Stimulated activated naive CD4-positive, alpha-beta T cell (primary cell): ENCODE results near the gene PTPRR.

Experiments
- DNase-seq, 6 experiments: peaks; one replicate each; lab custom pipeline; 2025; lab: John Stamatoyannopoulos, UW

Gene PTPRR

GRCh38 chr12:70920251-70920851, at the start of gene PTPRR:
PTPRR (minus strand) TSS chr12:70920738; CDS start chr12:70920390, 348 bp downstream.
- DNase-seq, result no peak

- no peak for DNase-seq
Measured at GRCh38 chr12:70966996-70967790, 46.7 kb upstream of the PTPRR start.

GRCh38 chr12:70966046-70966445, 45.5 kb upstream of the PTPRR start:
- no peak for DNase-seq

GRCh38 chr12:70964867-70965510, 44.5 kb upstream of the PTPRR start:
- no peak for DNase-seq

DNA sequence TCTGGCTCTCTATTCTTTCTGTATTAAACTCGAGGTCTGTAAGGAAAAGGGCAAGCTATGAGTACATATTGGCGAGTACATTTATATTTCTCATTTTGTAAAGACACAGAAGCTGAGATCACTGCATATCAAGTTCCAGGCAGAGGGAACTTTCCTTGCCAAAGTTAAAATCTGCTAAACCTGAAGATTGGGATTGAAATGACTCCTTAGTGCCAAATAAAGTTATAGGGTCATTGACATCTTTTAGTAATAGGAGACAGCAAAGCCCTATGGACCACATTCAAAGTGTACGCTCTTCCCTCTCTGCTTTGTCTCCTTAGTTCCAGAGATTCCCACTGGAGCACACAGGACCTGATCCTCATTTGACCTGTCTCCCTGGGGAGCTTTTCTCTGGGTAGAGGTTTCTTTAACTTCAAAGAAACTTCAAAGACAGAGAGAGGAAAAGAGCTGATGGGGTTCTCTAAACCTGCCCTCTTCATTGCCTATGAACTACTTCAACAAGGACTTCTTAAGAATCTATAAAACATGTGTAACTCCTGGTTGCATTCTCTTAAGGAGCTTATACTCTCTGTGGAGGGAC, 42.6 kb upstream of the PTPRR start:
- no peak for DNase-seq

- DNase-seq, result no peak
Measured at GRCh38 chr12:70962226-70962794, 41.8 kb upstream of the PTPRR start.

GRCh38 chr12:70960484-70960883, 39.9 kb upstream of the PTPRR start:
- no peak for DNase-seq

- DNase-seq, result no peak
Measured at GRCh38 chr12:70955415-70955814, 34.9 kb upstream of the PTPRR start.

DNA sequence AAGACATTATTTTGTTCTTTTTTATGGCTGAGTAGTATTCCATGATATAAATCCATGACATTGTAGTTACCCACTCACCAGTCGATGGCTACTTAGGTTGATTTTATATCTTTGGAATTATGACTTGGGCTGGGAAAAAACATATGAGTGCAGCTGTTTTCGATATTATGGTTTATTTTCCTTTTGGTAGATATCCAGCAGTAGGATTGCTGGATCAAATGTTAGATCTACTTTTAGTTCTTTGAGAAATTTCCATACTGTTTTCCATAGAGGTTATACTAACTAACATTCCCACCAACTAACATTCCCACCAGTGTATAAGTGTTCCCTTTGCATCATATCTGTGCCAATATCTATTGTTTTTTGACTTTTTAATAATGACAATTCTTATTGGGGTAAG, 29.9 kb upstream of the PTPRR start:
- DNase-seq, result no peak

DNA sequence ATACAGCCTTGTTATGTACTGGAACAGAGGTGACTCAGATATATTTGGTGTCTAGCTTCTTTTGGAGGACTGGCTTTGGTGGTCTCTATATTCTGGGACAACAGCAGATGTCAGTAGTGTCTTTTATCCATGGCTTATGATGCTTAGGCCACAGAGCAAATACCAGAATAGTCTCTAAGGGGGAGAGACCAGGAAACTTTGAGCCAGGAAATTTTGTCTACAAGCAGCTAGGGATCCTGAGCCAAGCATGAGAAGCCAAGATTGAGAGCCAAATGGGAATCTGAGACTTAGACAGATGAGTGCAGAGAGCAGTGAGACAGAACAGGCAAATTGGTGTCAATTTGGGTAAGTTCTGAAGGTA, 28.4 kb upstream of the PTPRR start:
- DNase-seq, result no peak

GRCh38 chr12:70948236-70948975, 27.9 kb upstream of the PTPRR start:
- DNase-seq, result no peak

- no peak for DNase-seq
Measured at GRCh38 chr12:70936203-70936813, 15.8 kb upstream of the PTPRR start.

DNA sequence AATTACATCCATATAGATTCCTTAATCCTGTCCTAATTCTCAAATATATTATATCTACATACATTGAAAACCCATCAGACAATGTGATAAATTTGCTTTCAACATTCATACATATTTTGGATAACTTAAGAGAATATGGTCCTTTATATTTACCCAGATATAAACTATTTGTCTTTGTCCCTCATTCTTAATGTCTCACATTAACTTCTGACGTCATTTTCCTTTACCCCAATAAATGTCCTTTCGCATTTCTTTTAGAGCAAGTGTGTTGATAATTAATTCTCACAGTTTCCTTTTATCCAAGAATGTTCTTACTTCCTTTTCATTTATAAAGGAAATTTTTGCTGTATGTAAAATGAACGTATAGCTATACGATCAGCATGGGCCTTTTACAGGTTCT, 12.6 kb upstream of the PTPRR start:
- no peak for DNase-seq

DNA sequence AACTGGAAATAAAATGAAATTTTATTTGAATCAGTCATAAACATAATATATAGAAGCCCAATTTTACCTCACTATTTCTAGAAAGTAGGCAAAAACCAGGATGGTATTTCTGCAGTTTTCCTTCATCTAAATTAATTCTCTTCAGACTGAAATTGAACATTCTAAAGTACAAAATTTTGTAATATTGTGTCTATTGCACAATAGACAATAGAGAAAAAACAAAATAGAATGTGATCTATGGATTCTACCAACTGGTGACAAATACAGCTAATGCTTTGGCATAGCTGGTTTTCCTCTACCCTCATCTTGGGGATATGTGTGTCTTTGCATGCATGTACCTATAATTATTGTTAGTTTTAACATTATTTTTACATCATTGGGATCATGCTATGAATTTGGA, 8.5 kb upstream of the PTPRR start:
- DNase-seq, result no peak

DNA sequence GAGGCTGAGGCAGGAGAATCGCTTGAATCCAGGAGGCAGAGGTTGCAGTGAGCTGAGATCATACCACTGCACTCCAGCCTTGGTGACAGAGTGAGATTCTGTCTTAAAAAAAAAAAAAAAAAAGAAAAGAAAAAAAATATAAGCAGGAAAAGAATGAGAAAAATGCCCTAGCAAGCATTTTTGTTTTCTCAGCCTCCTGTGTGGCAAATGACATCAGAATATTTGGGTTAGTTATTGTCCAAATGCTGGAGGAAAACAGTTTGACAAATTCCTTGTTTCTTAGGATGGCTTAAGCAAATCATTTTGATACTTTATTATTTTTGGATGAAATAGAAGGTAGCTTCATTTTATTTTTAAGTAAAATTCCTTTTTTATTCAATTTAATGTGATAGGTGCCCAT, 7.5 kb upstream of the PTPRR start:
- DNase-seq, result no peak

DNA sequence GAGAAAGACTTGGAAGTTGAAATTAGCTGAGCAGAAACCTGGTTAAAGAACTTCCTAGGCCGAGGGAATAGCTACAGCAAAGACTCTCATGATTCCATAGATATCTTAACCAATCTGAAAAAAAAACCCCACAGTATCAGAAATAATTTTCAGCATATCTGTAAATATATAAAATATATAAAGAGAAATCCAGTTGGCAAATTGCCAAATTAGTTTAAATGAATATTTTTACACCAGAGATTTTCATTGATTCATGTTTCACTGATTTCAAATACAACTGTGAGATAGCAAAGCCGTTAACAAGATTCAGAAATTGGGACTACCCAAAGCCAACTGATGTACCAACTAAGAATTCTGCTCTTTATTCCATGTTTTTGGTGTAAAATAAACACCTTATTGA, 6.8 kb upstream of the PTPRR start:
- no peak for DNase-seq

- no peak for DNase-seq
Measured at GRCh38 chr12:70925539-70925938, 5.0 kb upstream of the PTPRR start.

DNA sequence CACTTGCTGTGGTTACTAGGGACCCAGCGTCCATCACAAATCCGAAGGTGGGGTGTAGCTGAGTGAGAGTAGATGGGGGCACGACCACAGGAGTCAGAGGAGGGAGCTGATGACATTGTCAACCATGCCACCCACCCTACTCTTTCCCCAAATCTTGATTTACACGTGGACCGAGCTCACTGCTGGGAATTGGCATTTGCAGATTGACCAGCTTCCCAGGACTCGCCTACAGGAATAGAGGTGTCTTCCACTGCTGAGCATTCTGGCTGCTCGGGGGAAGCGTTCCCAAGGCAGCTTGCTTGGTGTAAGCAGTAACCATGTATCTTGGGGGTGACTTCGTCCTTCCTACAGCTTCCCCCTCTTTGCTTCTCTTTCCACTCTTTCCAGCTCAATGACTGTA, 353 bp upstream of the PTPRR start:
- no peak for DNase-seq

DNA sequence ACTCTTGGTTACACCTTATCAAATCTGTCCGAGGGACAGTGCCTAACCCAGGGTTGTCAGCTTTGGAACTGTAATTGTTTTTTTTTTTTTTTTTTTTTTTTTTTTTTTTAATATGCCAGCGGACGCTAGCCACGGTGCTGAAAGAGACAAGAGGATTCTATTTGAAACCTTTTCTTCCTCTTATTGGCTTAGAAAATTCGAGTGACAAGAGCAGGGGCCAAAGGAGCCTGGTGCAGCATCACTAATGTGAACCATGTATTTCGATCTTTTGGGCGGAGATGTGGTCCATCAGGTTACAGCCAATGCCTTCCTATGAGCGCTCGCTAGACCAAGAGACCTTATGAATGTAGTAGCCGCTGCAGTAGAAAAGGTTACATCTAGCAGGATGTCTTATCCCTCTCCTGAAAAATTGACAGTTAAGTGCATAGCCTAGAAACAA, 922 bp downstream of the PTPRR start:
- no peak for DNase-seq

DNA sequence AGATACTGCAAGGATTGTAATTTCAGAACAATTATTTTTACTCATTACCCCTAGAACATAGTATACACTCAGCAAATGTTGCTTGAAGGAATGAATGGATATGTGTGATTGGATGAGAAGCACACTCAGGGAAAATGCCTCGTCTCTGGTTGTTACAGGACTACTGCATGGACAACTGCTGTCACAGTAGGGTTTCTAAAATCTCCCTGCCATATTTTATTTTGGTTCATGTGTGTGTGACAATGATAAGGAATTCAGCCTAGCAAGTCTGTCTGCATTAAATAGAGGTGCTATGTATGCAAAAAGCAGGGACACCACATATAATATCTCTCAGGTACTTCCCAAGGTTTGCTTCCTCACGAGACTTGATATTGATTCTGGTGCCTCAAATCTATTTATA, 1.4 kb downstream of the PTPRR start:
- no peak for DNase-seq

DNA sequence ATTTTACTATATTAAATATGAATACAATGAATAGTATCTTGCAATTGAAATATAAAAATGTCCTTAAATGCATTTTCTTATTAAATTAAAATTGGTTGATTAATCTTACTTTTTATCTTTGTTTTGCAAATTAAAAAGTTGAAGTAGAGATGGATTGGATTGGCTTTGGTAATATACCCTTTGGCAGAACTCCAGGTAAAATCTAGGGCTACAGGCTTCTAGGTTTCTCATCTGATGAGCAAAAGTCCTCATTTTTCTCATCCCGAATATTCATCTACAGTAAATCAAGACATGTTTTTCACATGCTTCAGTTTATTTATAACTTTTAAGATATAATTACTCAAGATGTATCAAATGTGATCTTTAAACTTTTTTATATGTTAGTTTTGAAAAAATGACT, 2.2 kb downstream of the PTPRR start:
- no peak for DNase-seq

DNA sequence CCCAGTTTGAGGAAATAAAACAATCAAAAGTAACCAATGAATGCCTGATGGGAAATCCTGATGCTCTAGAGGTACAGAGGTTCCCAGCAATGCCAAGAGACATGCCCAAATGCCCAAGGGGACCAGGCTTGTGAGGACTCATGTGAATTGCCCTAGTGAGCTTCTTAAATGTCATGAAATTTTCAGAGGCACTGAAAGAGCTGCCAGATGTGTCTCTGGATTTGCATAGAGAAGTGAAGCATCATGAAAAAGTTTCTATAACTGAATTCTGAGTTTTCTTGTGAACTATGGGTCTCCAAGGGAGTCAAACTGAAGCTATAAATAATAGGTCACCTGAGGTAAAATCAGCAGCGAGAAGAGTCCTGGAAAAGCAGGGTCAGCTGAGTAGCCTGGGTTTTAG, 9.9 kb downstream of the PTPRR start:
- no peak for DNase-seq
